ENCODE data around the gene ABCA2.
"Not testable (repeated sequence)": the region's sequence is repeated elsewhere in the genome, so short reads cannot be mapped to it uniquely, and the experiment has no call there.

The ABCA2 gene

DNA sequence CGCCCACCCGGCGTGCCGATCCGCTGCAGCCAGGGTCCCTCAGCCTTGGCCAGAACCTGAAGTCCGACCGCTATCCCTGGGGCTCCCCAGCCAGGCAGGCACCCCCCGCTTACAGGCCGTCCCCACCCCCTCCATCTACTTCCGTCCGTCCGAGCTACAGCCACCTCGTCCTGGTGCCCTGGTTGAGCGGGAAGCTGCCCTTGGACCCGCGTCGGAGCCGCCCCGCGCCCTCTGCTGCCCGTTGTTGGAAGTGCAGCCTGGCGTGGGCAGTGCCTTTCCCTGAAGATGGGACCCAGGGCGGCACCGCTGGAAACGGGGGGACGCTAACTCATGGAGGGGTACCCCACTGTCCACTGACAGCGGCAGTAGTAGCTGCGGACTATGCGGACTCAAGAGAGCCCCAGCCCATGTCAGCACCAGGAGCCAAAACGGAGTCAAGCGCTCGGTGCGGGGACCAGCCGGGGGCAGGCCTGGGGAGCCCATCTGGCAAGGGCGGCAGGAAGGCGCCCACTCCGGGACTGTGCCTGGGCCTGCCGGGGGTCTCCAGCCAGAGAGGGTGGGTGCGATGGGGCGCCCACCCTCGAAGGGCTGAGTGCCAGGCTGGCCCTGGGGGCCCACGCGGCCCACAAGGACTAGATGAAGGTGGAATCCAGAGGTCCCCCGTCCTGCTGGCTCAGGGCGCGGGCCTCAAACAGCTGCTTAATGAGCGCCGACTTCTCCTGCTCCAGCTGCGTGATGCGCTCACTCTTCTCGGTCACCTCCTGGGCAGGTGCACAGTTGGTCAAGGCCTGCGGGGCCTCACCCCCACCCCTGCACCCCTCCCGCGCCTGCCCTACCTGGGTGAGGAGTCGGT, 36.2 kb upstream of the ABCA2 start:
- DNase-seq (ENCODE audit: low read depth in 2 of 2) = no peak

DNA sequence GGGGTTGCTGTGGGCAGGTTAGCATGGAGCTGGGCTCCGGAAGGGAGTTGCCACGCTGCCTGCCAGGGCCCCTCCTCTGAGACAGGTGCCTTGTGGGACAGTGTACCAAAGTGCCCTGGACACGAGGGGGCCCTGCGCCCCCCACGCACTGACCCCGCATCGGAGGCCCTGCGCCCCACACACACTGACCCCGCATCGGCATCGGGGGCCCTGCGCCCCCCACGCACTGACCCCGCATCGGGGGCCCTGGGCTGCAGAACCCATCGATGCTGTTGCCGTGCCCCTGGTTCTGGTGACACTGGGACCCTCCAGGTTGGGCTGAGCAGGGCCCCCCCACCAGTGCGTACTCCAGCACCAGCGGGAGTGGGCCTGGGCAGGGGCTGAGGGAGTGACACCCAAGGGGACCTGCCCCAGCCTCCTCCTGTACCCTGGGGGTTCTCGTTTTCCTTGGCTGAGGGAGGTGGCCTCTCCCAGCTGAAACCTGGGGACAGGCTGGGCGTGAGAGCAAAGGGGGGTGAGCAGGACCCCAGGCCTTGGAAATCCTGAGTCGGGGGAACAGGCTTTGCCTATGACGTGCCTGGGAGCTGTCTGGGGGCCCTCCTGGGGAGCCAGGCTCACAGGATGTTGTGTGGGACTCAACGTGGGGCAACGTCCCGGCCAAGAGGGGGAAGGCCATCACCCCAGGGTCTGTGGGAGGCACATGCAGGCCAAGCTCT, 35.4 kb upstream of the ABCA2 start:
- DNase-seq (ENCODE audit: low read depth in 2 of 2) = no peak

DNA sequence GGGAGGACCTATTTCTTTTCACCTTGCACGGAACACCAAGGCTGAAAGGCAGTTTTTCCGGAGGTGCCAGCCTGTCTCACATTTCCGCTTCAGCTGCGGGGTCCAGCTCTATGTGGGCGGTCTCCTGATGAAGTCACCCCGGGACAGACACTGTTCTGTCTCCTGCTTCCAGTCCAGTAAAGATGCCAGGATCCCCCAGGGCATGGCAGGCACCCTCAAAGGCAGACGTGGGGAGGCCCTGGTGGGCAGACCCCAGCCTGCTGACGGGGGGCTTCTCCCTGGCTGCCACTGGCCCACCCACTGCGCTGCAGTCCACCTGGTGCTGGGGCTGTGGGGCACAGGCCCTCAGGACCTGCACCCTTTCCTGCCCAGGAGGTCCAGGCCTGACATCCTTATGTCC, 34.8 kb upstream of the ABCA2 start:
- DNase-seq (ENCODE audit: low read depth in 2 of 2) = not testable (repeated sequence)

DNA sequence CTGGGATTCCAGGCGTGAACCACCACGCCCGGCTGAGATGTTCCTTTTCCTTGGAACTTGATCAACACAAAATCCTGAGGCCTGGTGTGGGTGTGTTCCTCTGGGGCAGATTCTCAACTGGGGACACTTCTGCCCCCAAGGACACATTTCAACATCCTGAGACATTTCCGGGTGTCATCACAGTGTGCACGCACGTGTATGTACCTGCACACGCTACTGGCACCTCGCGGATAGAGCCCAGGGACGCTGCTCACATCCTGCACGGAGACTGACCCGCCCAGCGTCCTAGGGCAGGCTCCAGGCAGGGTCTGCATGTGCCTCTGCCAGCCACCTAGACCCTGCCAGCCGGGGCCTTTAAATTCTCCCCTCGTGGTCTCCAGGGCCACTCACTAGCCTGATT, 34.3 kb upstream of the ABCA2 start:
- no peak for DNase-seq (ENCODE audit: low read depth in 2 of 2)

DNA sequence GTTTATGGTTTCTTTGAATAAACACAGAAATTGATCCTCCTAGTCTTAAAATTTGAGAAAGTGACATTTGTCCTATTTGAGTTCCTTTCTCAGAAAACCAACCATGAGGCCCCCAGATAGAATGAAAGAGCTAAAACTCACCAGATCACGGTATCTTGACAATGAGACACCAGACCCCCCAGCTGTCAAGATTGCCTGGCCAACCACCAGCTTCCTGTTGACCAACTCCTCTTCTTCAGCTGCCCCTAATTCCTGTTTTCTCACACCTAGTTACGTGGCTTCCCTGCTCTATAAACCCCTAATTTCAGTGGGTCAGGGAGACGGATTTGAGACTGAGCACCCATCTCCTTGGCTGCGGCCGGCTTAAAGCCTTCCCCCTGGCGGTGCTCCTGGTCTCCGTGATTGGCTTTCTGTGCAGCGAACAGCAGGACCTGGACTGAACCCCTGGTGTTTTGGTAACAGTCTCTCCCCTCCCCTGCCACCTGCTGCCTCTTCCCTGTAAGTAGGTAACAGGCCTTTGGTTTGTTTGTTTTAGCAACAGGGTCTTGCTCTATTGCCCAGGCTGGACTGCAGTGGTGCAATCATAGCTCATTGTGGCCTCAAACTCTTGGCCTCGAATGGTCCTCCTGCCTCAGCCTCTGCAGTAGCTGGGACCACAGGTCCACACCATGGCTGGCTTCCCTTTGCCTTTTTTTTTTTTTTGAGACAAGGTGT, 30.6 kb upstream of the ABCA2 start:
- DNase-seq (ENCODE audit: low read depth in 2 of 2) = no peak

DNA sequence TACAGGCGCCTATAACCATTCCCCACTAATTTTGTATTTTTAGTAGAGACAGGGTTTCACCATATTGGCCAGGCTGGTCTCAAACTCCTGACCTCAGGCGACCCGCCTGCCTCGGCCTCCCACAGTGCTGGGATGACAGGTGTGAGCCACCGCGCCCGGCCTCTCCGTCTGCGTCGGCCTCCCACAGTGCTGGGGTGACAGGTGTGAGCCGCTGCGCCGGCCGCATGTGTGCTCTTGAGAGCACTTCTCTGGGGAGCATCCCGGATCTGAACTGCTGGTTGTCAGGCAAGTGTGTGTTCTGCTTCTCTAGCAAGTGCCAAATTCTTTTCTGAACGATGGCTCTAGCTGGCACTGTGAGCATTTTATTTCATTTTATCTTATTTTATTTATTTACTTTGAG, 29.5 kb upstream of the ABCA2 start:
- no peak for DNase-seq (ENCODE audit: low read depth in 2 of 2)

DNA sequence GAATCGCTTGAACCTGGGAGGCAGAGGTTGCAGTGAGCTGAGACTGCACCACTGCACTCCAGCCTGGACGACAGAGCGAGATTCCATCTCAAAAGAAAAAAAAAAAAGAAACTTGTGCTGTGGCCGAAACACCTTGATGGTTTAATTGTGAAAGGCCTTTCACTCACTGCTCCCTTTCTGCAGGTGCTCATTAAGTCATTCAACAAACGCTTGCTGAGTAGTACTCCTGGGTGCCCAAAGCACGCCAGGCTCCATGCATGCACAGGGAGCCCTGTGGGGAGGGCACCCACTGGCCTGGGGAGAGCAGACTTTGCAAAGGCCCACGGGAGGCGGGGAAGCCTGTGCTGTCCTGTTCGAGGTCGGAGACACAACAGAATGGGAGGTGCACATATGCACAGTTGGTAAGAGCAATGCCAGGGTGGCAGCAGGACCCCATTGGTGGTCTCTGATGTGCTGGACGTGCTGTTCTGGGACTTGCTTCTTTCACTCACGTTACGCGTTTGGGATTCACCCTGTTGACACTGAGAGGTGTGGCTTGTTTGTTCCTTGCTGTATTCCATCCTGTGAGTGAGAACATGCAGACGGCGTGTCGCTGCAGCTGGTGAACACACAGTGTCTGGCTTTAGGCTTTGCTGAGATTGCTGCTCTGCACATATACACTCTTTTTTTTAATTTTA, 28.8 kb upstream of the ABCA2 start:
- no peak for DNase-seq (ENCODE audit: low read depth in 2 of 2)

DNA sequence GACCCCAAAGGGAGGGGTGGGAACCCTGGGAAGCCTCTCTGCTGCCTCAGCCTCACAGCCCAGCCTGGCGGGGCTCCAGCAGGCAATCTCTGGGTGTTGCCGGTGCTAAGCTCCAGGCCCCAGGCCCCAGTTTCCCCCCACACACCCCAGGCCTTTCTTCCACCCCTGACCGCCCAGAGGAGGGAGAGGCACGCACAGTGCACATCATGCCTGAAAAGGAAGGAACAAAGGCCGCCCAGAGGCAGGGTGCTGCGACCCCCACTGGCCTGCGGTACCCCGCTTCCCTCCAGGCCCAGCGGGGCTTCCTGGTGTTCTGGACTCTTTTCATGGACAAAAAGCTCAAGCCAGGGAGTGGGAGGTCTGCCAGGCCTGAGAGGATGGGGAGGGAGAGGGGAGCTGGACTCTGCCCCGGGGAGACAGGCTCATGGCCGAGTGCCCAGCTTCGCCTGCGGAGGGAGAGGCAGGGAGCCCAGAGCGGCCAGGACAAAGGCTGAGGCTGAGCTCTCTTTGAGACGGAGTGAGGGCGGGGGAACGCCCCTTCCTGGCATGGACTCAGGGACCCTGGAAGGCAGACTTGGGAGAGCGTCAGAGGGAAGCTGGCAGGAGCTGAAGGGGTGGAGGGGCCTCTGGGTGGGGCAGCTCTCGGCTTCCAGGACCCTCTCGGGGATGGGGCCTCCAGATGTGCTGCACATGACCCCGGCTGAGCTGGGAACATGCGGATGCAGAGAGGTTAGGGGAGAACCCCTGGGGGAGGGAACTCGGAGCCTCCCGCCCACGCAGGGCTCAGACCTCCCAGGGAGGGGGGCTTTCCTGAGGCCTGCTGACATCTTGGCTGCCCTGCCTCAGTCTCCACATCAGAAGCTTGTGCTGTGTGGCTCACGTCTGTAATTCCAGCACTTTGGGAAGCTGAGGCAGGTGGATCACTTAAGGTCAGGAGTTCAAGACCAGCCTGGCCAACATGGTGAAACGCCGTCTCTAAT, 27.6 kb upstream of the ABCA2 start:
- DNase-seq (ENCODE audit: low read depth in 2 of 2) = no peak

DNA sequence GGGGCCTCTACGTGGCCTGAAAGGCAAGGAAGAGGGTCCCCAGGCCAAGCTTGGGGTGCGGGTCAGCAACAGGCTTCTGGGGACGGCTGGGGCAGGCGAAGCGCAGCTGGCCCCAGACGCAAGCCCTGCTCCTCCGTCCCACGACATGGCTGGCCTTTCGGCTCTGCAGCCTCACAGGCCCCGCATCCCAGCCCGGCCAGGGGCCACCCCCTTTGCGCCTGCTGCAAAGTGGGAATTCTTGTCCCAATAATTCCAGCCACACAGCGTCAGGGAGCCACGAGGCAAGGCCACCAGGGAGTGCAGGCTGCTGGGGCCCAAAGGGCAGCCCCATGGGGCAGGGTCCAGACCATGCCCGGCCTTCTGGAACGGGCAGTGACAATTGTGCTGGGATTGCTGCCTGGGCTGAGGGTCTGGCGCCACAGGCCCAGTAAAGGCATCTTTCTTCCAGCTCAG, 26.9 kb upstream of the ABCA2 start:
- DNase-seq (ENCODE audit: low read depth in 2 of 2) = no peak

DNA sequence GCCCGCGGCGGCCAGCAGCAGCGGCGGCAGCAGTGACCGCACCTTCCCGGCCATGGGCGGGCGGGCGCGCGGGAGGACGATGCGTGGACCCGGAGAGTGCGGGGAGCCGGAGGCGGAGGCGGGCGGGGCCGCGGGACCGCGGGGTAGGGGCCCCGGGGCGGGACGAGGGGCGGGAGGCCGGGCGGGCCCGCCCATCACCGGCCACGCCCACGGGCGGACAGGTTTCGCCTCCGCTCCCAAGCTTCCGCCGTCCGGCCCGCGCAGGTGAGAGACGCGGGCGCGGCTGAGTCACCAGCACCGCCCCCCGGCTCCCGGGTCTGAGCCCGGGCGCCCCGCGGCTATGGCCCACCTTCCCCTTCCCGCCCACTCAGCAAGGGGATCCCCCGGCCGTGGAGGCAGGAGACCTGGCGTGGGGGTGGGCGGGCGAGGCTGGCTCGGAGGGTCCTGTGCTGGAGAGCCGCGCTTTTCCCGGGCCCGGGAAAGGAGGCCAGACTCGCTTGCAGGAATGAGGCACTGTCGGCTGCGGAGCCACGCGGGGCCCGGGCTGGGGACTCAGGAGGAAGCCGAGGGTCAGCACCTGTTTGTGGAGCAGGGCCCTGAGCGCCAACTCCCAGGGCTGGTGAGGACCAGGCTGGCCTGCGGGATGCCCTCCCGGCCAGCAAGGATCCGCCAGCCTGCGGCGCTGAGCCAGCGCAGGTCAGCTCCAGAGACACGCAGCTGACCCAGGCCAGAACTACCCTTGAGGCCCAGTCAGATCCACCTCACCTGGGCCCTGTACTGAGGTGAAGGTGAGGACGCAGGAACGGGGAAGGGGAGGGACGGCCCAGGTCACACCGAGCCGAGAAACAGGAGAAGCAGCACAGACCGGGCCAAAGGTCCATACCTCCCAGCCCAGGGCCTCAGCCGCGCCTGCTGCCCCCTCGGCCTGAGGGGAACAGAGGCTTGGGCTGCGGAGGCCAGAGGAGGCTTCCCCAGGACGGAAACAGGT, 26.2 kb upstream of the ABCA2 start, which contains the start of gene ENTPD2:
TSS of gene ENTPD2 (minus strand) at position 118 of the 988 bp plus-strand sequence. CDS start at position 54, 64 bp downstream.
- no peak for DNase-seq (ENCODE audit: low read depth in 2 of 2)

DNA sequence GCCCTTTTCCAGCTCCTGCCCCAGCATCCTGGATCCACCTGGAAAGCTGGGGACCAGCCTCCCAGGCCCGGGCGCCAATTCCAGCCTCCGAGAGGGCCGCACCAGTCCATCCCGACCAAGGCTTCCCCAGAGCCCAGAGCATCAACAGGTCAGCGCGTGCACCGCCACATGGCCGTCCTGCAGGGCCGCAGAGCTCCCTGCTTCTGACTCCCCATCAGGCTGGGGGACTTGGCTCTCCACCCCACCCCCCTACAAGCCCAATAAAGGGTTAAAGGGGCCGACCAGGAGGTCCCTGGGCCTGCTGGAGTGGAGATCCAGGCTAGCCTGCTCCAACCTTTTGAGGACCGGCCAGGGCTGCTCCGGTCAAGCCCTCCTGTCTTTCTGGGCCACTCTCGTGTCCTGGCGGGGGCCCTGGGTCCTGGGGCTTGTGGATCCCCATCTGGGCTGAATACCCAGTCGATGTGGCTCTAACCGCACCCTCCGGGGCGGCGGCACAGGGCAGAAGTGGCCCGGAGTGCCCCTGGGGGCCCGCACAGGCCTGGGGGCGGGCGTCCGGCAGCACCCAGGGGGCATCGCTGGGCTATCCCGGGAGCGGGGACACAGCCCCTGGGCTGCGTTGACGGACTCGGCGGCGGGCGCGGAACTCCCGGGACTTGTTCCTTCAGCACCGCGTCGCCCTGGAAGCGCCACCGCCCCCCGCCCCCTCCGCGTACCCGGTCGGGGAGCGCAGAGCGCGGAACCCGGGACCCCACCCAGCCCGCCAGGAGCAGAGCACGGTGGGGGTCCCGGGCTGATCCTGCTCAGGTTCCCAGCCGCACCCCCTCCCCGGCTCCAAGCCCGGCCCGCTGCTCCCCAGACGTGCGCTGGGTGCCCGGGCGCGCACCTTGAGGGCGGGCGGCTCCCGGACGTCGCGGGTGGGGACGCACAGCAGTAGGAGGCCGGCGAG, 25.2 kb upstream of the ABCA2 start:
- no peak for DNase-seq (ENCODE audit: low read depth in 2 of 2)

DNA sequence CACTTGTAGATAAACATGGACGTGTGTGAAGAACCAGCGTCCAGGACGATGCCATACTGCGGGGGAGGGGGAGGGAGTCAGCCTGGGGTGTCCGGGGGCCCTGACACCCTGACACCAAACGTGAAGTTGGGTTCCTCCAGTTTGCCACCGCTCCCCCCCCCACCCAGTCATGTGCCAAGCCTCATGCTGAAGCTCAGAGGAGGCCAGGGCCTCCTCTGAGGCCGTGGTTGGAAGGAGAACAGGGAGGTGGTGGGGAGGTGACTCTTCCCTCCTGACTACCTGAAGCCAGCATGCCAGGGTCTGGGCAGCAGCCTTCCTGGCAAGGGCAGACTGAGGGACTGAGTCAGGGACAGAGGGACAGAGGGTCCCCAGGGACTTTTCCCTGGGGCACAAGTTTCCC, 24.3 kb upstream of the ABCA2 start:
- no peak for DNase-seq (ENCODE audit: low read depth in 2 of 2)

DNA sequence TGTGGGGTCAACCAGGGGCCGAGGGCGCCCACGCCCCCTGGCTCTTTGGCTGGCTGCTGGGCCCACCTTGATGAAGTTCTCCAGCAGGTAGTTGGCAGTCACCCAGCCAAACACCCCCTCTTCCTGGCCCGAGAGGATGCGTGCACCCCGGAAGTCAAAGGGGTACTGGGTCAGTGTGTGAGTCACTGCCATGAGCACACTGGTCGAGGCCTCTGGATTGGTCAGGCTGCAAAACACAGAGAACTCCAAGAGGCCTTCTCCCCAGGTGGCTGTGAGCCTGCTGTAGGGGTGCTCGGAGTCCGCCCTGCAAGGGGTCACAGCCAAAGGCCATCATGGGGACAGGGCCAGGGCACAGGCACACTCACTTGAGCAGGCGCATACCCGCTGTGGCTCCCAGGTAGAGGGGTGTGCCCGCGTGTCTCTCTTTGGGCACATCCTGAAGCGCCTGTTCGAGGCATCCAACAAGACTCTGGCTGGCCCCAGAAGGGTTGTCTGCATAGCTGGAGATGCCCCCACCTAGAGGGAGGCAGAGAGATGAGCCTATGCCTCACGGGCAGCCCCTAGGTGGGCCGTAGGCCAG, 23.2 kb upstream of the ABCA2 start:
- no peak for DNase-seq (ENCODE audit: low read depth in 2 of 2)

DNA sequence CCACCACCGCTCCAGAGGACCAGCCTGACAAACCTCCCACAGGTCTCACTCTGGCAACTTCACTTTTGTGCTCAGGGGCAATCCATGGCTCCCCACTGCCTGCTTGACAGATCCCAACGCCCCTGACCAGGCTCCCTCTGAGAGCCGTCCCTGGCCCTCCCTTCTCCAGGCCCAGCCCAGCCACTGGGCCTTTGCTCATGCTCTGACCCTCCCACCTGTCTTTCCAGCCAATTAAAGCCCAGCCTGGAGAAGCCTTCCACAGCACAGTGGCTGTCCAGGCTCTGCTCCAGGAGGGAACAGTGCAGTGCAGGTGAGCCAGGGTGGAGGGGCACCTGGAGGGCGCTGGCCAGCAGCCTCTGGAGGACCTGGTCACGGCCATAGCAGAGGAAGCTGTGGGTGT, 22.5 kb upstream of the ABCA2 start:
- no peak for DNase-seq (ENCODE audit: low read depth in 2 of 2)

DNA sequence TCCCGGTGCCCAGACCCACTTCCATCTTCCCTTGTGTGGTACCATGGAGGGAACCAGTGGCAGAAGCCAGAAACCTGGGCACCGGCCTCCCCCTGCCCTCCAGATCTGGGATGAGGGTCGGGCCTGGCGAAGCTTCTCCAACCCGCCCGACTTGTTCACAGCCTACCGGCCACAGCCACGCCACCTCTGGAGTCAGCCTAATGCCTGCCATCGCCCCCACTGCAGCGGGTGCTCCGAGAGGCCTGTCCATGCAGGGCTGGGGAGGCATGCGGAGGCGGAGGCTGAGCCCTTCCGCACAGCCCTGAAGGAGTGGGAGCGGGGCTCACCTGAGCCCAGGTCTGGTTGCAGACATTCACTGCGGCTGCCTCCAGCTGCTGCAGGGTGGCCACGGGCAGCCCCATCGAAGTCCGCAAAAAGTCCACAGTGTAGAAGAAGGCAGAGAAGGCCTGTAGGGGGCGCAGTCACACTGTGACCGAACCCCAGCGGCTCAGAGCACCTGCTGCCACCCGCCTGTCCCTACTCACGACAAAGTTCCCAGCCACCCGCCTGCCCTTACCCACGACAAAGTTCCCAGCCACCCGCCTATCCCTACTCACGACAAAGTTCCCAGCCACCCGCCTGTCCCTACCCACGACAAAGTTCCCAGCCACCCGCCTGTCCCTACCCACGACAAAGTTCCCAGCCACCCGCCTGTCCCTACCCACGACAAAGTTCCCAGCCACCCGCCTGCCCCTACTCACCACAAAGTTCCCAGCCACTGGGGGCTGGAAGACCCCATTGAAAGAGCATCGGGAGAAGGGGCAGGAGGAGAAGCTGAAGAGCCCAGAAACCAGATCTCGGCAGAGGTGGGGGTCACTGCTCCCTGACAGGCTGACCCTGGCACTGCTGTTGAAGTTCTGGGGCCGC, 21.8 kb upstream of the ABCA2 start:
- no peak for DNase-seq (ENCODE audit: low read depth in 2 of 2)

DNA sequence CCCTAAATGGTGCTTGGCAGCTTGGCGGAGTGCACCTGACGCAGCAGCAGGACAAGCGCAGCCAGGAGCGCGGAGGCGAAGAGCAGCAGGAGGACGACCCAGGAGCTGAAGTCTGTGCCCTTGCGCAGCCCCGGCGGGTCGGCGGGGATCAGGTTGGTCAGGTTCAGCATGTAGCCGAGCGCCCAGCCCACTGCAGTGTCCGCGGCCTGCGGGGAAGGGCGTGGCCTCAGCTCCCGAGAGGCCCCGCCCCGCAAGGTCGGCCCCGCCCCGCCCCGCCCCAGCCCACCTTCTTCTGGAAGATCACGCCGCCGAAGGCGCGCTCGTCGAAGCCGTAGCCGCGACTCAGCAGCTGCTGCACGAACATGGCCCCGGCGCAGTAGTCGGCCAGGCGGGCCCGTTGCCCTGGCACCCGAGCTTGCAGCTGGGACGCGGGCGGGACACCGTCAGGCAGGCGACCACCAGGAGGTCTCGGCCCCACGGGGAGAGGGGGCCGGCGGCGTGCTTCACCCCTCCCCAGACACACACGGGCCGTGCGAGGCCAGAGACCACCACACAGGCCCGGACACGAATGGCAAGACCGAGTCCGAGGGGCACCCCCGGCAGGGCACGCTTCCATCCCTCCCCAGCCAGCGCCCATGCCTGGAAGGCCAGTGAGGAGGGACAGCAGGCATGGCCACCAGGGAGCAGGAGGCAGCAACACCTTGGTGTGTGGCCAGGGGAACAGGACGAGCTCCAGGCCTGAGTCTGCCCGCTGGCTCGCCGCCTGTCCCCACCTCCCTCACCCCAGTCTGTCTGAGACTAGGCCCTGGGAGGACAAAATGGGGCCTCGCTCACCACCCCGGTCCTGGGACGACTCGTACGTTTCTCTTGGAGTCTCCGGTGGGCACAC, 20.9 kb upstream of the ABCA2 start:
- no peak for DNase-seq (ENCODE audit: low read depth in 2 of 2)

All from activated CD8-positive, alpha-beta memory T cell treated with anti-CD3 and anti-CD28 coated beads for 4 hours (primary cell).